ENCODE results near the gene ADAP1.
A peak's percentile ranks its signal among the peaks of the same experiment; 100 is the strongest.

Gene ADAP1

DNA sequence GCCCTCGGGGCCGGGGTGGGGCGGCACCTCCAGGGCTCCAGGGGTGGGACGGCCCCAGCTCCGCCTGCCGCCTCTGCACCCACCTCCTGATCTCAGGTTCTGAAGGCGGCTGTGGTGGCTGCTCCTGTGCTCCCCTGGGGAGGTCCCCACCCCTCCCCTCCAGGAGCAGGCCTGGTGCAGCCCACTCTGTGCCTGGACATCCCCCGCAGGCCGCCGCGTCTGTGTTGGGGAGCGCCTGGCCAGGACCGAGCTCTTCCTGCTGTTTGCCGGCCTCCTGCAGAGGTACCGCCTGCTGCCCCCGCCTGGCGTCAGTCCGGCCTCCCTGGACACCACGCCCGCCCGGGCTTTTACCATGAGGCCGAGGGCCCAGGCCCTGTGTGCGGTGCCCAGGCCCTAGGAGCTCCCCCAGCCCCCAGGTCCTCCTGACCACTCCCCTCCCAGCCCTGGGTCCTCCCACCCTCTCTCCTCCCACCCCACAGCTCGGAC is 34.0 kb upstream of the ADAP1 start:
- DNase-seq (ENCODE audit: low spot score), result no peak

DNA sequence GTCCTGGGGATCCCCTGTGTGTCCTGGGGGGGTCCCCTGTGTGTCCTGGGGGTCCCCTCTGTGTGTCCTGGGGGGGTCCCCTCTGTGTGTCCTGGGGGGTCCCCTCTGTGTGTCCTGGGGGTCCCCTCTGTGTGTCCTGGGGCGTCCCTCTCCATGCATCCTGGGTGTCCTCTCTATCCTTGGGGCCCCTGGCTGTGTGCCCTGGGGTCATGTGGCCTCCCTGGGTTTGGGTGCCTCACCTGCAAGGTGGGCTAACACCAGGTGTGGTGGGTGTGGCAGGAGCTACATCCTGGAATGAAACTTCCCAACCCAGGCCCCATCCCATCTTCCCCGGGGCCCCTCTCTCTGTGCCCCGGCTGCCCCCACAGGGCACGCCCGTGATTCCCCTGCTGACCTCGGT is 33.4 kb upstream of the ADAP1 start:
- no peak for DNase-seq (ENCODE audit: low spot score)

DNA sequence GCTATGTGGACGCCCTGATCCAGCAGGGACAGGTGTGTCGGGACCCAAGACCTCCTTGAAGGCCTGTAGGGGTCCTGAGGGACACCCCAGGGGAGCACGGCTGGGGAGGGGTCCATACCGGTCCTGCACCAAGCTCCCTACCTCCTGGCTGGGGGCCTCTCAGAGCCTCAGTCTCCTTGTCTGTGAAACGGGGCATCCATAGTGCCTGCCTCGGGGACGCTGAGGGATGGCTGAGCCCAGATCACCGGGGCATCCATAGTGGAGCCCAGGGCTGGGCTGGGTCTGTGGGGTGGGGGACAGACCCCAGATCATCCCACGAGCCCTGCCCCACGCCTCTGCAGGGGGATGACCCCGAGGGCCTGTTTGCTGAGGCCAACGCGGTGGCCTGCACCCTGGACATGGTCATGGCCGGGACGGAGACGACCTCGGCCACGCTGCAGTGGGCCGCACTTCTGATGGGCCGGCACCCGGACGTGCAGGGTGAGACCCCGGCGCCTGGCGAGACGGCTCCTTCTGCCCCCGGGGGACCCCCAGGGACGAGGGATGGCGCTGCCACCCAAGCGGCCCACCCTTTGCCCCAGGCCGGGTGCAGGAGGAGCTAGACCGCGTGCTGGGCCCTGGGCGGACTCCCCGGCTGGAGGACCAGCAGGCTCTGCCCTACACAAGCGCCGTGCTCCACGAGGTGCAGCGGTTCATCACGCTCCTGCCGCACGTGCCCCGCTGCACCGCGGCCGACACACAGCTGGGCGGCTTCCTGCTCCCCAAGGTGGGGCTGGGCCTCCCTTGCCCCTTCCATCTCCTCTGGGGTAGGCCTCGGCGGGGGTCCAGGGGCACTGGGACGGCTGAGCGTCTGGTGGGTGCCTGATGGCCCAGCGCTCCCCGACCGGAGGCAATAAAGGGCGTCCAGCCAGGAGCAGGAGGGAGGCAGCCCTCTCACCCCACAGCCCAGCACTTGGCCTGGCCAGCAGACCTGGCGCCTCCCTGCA is 32.6 kb upstream of the ADAP1 start:
- DNase-seq (ENCODE audit: low spot score), result no peak

- DNase-seq (ENCODE audit: low spot score), result peak; percentile 68
Measured at GRCh38 chr7:985915-986741, 31.6 kb upstream of the ADAP1 start.

GRCh38 chr7:985127-985416 is 30.6 kb upstream of the ADAP1 start:
- DNase-seq (ENCODE audit: low spot score), result no peak

DNA sequence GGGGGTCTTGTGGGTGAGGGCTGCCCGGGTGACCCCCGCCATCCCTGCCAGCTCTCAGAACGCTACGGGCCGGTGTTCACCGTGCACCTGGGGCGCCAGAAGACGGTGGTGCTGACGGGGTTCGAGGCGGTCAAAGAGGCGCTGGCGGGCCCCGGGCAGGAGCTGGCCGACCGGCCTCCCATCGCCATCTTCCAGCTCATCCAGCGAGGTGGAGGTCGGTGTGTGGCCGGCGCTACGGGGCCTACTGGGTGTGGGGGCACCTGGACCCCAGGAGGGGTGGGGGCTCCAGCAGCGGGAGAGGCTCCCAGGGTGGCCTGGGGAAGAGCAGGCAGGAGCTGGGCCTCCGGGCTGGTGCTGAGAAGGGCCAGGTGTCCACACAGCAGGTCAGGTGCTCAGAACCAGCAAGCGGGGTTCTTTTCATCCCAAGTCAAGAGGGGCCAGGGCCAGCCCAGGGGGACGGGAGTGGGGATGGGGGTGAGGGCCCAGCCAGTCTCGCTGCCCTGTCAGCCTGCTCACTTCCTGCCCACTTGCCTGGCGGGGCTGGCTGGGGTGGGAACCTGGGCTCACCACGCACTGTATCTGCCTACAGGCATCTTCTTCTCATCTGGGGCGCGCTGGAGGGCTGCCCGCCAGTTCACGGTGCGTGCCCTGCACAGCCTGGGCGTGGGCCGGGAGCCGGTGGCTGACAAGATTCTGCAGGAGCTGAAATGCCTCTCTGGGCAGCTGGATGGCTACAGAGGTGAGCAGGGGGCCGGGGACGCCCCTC is 30.1 kb upstream of the ADAP1 start:
- DNase-seq (ENCODE audit: low spot score), result no peak

- DNase-seq (ENCODE audit: low spot score), result no peak
Measured at GRCh38 chr7:983616-984071, 29.2 kb upstream of the ADAP1 start.

- no peak for DNase-seq (ENCODE audit: low spot score)
Measured at GRCh38 chr7:983004-983615, 28.6 kb upstream of the ADAP1 start, which contains the start of gene CYP2W1. CYP2W1 (plus strand) TSS chr7:983181; CDS start chr7:983212, 31 bp downstream.

GRCh38 chr7:982511-983003 is 28.1 kb upstream of the ADAP1 start:
- no peak for DNase-seq (ENCODE audit: low spot score)

GRCh38 chr7:981793-982510 is 27.5 kb upstream of the ADAP1 start:
- no peak for DNase-seq (ENCODE audit: low spot score)

DNA sequence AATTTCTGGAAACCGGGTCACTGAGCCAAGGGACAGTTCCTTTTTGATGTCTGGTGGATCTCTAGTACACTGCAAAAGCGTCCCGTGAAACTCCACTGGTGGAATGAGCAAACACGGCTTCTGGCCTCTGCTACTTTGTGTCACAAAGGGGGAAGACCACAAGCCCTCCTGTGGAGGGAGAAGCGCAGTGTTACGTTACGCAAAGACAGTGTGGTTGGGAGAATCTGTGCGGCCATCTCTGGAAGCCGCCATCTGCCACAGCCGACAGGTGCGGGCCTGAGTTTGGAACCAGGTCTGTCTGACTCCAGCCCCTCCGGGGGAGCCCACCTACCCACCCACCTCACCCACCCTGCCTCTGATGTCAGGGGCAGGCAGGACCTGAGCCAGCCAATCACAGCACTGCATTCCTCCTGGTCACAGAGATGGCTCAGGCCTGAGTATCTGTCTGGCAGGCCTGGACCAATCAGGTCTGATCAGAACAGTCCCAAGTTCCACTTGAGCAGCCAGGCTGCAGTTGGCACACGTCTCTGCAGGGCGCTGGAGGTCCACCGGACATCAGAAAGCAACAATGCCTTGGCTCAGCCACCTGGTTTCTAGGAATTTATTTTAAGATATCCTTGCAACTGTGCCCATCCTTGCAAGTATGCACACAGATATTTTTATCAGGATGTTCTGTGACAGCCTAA is 25.5 kb upstream of the ADAP1 start:
- no peak for DNase-seq (ENCODE audit: low spot score)

DNA sequence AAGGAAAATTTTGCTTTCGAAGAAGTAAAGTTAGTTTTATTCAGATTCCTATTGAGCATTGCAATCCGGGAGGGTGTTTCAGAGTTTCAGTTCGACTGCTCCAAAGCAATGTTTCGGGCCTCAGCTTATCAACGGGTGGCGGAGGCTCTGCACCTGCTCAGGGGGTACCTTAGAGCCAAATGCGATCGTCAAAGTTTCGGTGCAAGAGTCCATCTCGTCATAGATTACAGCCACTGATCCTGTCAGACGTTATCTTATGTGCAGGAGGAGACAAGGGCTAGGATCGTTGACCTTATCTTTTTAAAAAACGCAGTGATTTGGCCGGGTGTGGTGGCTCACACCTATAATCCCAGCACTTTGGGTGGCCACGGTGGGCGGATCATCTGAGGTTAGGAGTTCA is 24.7 kb upstream of the ADAP1 start:
- no peak for DNase-seq (ENCODE audit: low spot score)

DNA sequence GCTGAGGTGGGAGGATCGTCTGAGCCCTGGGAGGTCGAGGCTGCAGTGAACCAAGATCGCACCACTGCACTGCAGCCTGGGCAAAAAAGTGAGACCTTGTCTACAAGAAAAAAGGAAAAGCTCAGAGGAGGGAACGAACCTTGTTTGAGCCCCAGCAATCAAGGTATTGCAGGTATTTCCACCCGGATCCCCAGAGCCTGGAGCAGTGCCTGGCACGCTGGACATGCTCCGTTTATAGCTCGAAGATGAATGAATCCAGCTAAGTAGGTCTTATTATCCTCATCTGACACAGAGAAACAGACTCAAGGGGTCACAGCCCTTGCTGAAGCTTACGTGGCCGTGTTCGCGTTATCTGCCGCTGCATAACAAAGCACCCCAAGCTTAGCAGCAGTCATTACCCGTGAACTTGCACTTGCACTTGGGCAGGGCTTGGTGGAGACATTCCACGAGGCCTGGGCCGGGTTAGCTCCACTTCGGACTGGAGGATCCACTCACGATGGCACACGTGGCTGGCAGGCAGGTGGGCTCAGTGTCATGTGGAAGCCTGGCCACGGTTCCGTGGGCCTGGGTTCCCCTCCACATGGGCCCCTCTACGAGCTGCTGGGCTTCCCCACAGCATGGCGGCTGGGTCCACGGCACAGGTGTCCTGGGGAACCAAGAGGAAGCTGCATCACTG is 24.1 kb upstream of the ADAP1 start:
- no peak for DNase-seq (ENCODE audit: low spot score)

GRCh38 chr7:978049-978346 is 23.5 kb upstream of the ADAP1 start:
- no peak for DNase-seq (ENCODE audit: low spot score)

- DNase-seq (ENCODE audit: low spot score), result no peak
Measured at GRCh38 chr7:977326-978048, 23.0 kb upstream of the ADAP1 start.

DNA sequence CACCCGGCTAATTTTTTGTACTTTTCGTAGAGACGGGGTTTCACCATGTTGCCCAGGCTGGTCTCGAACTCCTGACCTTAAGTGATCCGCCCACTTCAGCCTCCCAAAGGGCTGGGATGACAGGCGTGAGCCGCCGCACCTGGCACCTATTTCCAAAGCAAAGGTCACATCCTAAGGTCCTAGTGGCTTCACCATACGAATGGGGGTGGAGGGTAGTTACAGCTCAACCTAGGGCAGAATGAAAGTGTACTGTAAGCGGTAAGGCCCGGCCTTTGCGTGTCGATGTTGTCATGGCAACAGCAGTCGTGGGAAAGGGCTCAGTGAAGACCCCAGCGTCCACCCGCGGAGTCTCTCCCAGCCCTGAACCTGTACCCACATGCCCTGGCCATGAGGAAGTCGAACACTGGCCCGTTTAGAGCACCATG is 22.4 kb upstream of the ADAP1 start:
- no peak for DNase-seq (ENCODE audit: low spot score)

GRCh38 chr7:975702-976473 is 21.4 kb upstream of the ADAP1 start:
- DNase-seq (ENCODE audit: low spot score), result no peak
